ENCODE measurements around the gene GAS2L1. TPM values are rescaled to one million over a fixed set of nuclear protein-coding genes. Genes with fewer than 3 reads are reported as not detected.

The GAS2L1 gene
- total RNA-seq, 2 experiments from 2014 or later, result not detected

DNA sequence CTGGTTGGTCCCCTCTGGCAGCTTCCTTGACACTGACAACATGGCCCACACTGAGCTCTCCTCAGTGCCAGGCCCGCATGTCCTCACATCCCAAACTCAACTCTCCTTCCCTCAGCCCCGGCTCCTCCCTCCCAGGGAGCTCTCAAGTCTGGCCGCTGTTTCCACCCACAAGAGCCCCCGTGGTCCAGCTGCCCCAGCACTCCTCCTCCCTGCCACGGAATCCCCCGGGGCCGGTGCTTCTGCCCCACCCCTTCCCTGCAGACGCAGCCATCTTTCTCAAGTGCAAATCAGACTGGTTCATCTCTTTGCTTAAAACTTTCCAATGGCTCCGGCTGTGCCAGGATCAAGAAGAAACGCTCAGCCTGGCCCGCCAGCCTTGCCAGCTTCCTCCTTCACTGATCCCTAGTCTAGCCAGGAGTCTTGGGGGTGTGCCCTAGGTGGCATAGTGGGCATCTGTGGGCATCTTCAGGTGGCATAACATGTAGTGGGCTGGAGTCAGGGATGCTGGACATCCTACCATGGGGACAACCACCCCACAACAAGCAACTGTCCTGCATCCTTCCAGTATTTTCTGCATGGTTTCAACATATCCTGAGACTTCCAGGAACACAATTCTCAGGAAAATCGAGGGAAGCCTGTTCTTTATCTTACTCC lies 31.3 kb downstream of the GAS2L1 start:
- Histone ChIP-seq H3K9me2 (ENCODE audit: insufficient read depth, low read length) (no peaks in the 10 kb centered on the region), H3K36me3 (ENCODE audit: insufficient read depth, low read length) (peaks cover 99% of the 10 kb centered on the region), H3K9me3 (ENCODE audit: low read length) (no peaks in the 10 kb centered on the region), H4K20me1 (ENCODE audit: insufficient read depth, low read length) (no peaks in the 10 kb centered on the region; the same call in 1 of the 2 replicates), H3K79me2 (ENCODE audit: insufficient read depth, low read depth, low read length) (no peaks in the 10 kb centered on the region), H3K4me3 (ENCODE audit: low read depth, low read length, poor library complexity, severe bottlenecking) (no peak overlapping the region), H3K4me1 (ENCODE audit: insufficient read depth, low read length, poor library complexity, severe bottlenecking) (no peaks in the 10 kb centered on the region), H3K4me2 (ENCODE audit: low read length) (no peak overlapping the region), H2AFZ (ENCODE audit: low read length) (no peak overlapping the region), H3K27ac (ENCODE audit: low read depth, low read length, poor library complexity, severe bottlenecking) (no peak overlapping the region)
- no TSS peak for BruUV-seq (replicated peaks)
- ChIA-PET CTCF (ENCODE audit: unreplicated experiment) (no interaction called here), POLR2A (interaction anchor here (0.6 to 1.0 kb wide), 2 partner anchors 29 to 37 kb away, joined by 3 read pairs; no protein-coding TSS in a partner anchor)
- intact Hi-C loops (cut with micrococcal nuclease; ENCODE audit: unreplicated experiment), result no loop called here
- TF ChIP-seq, protein P1, sequence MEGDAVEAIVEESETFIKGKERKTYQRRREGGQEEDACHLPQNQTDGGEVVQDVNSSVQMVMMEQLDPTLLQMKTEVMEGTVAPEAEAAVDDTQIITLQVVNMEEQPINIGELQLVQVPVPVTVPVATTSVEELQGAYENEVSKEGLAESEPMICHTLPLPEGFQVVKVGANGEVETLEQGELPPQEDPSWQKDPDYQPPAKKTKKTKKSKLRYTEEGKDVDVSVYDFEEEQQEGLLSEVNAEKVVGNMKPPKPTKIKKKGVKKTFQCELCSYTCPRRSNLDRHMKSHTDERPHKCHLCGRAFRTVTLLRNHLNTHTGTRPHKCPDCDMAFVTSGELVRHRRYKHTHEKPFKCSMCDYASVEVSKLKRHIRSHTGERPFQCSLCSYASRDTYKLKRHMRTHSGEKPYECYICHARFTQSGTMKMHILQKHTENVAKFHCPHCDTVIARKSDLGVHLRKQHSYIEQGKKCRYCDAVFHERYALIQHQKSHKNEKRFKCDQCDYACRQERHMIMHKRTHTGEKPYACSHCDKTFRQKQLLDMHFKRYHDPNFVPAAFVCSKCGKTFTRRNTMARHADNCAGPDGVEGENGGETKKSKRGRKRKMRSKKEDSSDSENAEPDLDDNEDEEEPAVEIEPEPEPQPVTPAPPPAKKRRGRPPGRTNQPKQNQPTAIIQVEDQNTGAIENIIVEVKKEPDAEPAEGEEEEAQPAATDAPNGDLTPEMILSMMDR (conservative IDR thresholded peaks at IDR 0.05; ENCODE audit: low read length), result no peak
- no peak for TF ChIP-seq EZH2phosphoT487 (IDR thresholded peaks at IDR 0.05; ENCODE audit: borderline replicate concordance, low read depth, low read length)
- DNase-seq (ENCODE audit: low spot score), result no peak

DNA sequence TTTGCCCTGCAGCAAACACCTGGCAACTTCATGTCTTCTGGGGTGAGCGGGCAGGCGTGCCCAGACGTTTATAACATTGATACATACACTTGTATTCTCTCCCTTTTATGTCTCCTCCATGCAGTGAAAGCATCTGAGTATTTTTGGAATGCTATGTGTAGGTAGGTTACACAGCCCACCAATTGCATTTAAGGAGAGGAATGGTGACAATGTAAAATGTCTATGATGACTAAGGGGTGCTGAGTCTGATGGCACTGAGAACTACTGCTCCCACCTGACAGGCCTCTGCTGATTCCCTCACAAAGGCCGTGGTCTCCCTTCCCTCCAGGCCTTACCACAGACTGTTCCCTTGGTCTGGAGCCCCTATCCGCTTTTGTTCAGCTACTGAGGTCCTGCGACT lies 31.9 kb downstream of the GAS2L1 start:
- Histone ChIP-seq H3K36me3 (ENCODE audit: insufficient read depth, low read length) (peaks cover 99% of the 10 kb centered on the region), H3K27ac (ENCODE audit: low read depth, low read length, poor library complexity, severe bottlenecking) (no peak overlapping the region), H3K9me2 (ENCODE audit: insufficient read depth, low read length) (no peaks in the 10 kb centered on the region), H3K4me2 (ENCODE audit: low read length) (no peak overlapping the region), H3K9me3 (ENCODE audit: low read length) (no peaks in the 10 kb centered on the region), H3K4me1 (ENCODE audit: insufficient read depth, low read length, poor library complexity, severe bottlenecking) (no peaks in the 10 kb centered on the region), H4K20me1 (ENCODE audit: insufficient read depth, low read length) (no peaks in the 10 kb centered on the region; the same call in 1 of the 2 replicates), H3K79me2 (ENCODE audit: insufficient read depth, low read depth, low read length) (no peaks in the 10 kb centered on the region), H2AFZ (ENCODE audit: low read length) (no peak overlapping the region), H3K4me3 (ENCODE audit: low read depth, low read length, poor library complexity, severe bottlenecking) (no peak overlapping the region)
- DNase-seq (ENCODE audit: low spot score), result no peak
- TF ChIP-seq, protein P1 (conservative IDR thresholded peaks at IDR 0.05; ENCODE audit: low read length), result no peak
- TF ChIP-seq EZH2phosphoT487 (IDR thresholded peaks at IDR 0.05; ENCODE audit: borderline replicate concordance, low read depth, low read length), result no peak
- BruUV-seq (replicated peaks), result no TSS peak
- intact Hi-C loops (cut with micrococcal nuclease; ENCODE audit: unreplicated experiment), result no loop called here
- POLR2A ChIA-PET, result no interaction called here
- CTCF ChIA-PET (ENCODE audit: unreplicated experiment), result no interaction called here

Measured in OCI-LY7 (cell line).